HEK293 (cell line): ENCODE results near the gene ARL13B.

ENCODE experiments used
- CTCF ChIA-PET: fragments of 350-600 bp; formaldehyde crosslinking; extraction: SDS; loops from one replicate; lab custom pipeline; 2021; ENCODE audit warnings: antibody characterized with exemption; lab: Yijun Ruan, JAX
- POLR2A ChIA-PET: fragments of 300-600 bp; formaldehyde crosslinking; extraction: SDS; loops from one replicate; lab custom pipeline; 2020; ENCODE audit warnings: antibody characterized with exemption, inconsistent platforms; lab: Yijun Ruan, JAX
- H3K27ac ChIP-seq: fragments of 200-500 bp; sonication (Bioruptor generic); 2 replicates; pipeline ENCODE4 v1.5.1; 2014; ENCODE audit warnings: low read depth, low read length, control low read depth, inconsistent platforms; ENCODE audit errors: extremely low read depth
- H3K36me3 ChIP-seq, 2 experiments: fragments of 200-500 bp in 1 of 2; sonication (Bioruptor generic) in 1 of 2; 1 replicate in 1 of 2; 2 replicates in 1 of 2; pipeline ENCODE4 v1.5.1; 2014 to 2017; ENCODE audit warnings: inconsistent platforms in 2 of 2, low read length in 2 of 2; ENCODE audit not compliant: control insufficient read depth in 2 of 2, insufficient read depth in 1 of 2
- H3K4me1 ChIP-seq: fragments of 200-500 bp; sonication (Bioruptor generic); 2 replicates; pipeline ENCODE4 v1.5.1; 2014; ENCODE audit warnings: mild to moderate bottlenecking, low read length, inconsistent platforms; ENCODE audit not compliant: control insufficient read depth, insufficient read depth
- H3K4me3 ChIP-seq: 2 replicates; pipeline ENCODE4 v1.5.1; 2011; ENCODE audit warnings: low read depth, mild to moderate bottlenecking, control low read depth, low read length, moderate library complexity
- H3K9me3 ChIP-seq: fragments of 200-500 bp; sonication (Bioruptor generic); 2 replicates; pipeline ENCODE4 v1.5.1; 2014; ENCODE audit warnings: low read depth, low read length, inconsistent platforms; ENCODE audit not compliant: control insufficient read depth, insufficient read depth
- AEBP2 ChIP-seq: fragments of 450-650 bp; formaldehyde crosslinking; IDR thresholded peaks from 2 replicates; pipeline ENCODE4 v1.5.1; 2016; ENCODE audit warnings: missing biosample characterization, missing genetic modification characterization, borderline replicate concordance
- BCL6B ChIP-seq: fragments of 450-650 bp; formaldehyde crosslinking; IDR thresholded peaks from 2 replicates; pipeline ENCODE4 v1.5.1; 2017; ENCODE audit warnings: missing biosample characterization, missing genetic modification characterization
- HOXA7 ChIP-seq: sonication (generic); formaldehyde crosslinking; IDR thresholded peaks from 2 replicates; pipeline ENCODE4 v1.8.1; 2022; ENCODE audit warnings: missing genetic modification reagents, borderline replicate concordance
- MZF1 ChIP-seq: fragments of 450-650 bp; formaldehyde crosslinking; IDR thresholded peaks from 2 replicates; pipeline ENCODE4 v1.5.1; 2017; ENCODE audit warnings: missing biosample characterization, missing genetic modification characterization, borderline replicate concordance
- OSR2 ChIP-seq: fragments of 450-650 bp; formaldehyde crosslinking; IDR thresholded peaks from 2 replicates; pipeline ENCODE4 v1.5.1; 2016; ENCODE audit warnings: missing biosample characterization, missing genetic modification characterization
- PRDM1 ChIP-seq: fragments of 450-650 bp; formaldehyde crosslinking; IDR thresholded peaks from 2 replicates; pipeline ENCODE4; 2016; ENCODE audit warnings: missing biosample characterization, missing genetic modification characterization
- SCRT1 ChIP-seq: fragments of 450-650 bp; formaldehyde crosslinking; IDR thresholded peaks from 2 replicates; pipeline ENCODE4 v1.5.1; 2016; ENCODE audit warnings: missing biosample characterization, missing genetic modification characterization, borderline replicate concordance
- TSHZ1 ChIP-seq: fragments of 450-650 bp; formaldehyde crosslinking; IDR thresholded peaks from 2 replicates; pipeline ENCODE4 v1.5.1; 2016; ENCODE audit warnings: missing biosample characterization, missing genetic modification characterization, borderline replicate concordance
- ZBTB17 ChIP-seq: fragments of 450-650 bp; formaldehyde crosslinking; IDR thresholded peaks from 2 replicates; pipeline ENCODE4 v1.5.1; 2016; ENCODE audit warnings: missing biosample characterization, missing genetic modification characterization
- ZBTB7A ChIP-seq: fragments of 450-650 bp; formaldehyde crosslinking; IDR thresholded peaks from 2 replicates; pipeline ENCODE4 v1.5.1; 2016; ENCODE audit warnings: low read depth, missing biosample characterization, missing genetic modification characterization
- ZBTB8A ChIP-seq: fragments of 450-650 bp; formaldehyde crosslinking; IDR thresholded peaks from 2 replicates; pipeline ENCODE4 v1.5.1; 2016; ENCODE audit warnings: missing biosample characterization, missing genetic modification characterization
- ZIC2 ChIP-seq: fragments of 450-650 bp; formaldehyde crosslinking; IDR thresholded peaks from 2 replicates; pipeline ENCODE4 v1.5.1; 2016; ENCODE audit warnings: missing biosample characterization, missing genetic modification characterization
- ZNF133 ChIP-seq: fragments of 450-650 bp; formaldehyde crosslinking; IDR thresholded peaks from 2 replicates; pipeline ENCODE4 v1.5.1; 2016; ENCODE audit warnings: missing biosample characterization, missing genetic modification characterization
- ZNF214 ChIP-seq: fragments of 450-650 bp; formaldehyde crosslinking; IDR thresholded peaks from 2 replicates; pipeline ENCODE4 v1.5.1; 2017; ENCODE audit warnings: missing biosample characterization, mild to moderate bottlenecking, missing genetic modification characterization, borderline replicate concordance
- ZNF223 ChIP-seq: fragments of 450-650 bp; formaldehyde crosslinking; IDR thresholded peaks from 2 replicates; pipeline ENCODE4 v1.5.1; 2016; ENCODE audit warnings: missing biosample characterization, missing genetic modification characterization
- ZNF23 ChIP-seq: fragments of 450-650 bp; formaldehyde crosslinking; IDR thresholded peaks from 2 replicates; pipeline ENCODE4 v1.5.1; 2016; ENCODE audit warnings: missing biosample characterization, missing genetic modification characterization, borderline replicate concordance
- ZNF302 ChIP-seq: fragments of 450-650 bp; formaldehyde crosslinking; IDR thresholded peaks from 2 replicates; pipeline ENCODE4 v1.5.1; 2016; ENCODE audit warnings: missing biosample characterization, missing genetic modification characterization, low read depth
- ZNF423 ChIP-seq: fragments of 450-650 bp; formaldehyde crosslinking; IDR thresholded peaks from 2 replicates; pipeline ENCODE4 v1.5.1; 2016; ENCODE audit warnings: missing biosample characterization, missing genetic modification characterization
- ZNF548 ChIP-seq: fragments of 450-650 bp; formaldehyde crosslinking; IDR thresholded peaks from 2 replicates; pipeline ENCODE4 v1.5.1; 2016; ENCODE audit warnings: missing biosample characterization, missing genetic modification characterization
- ZNF626 ChIP-seq: fragments of 450-650 bp; sonication (Bioruptor Pico); formaldehyde crosslinking; IDR thresholded peaks from 2 replicates; pipeline ENCODE4 v1.5.1; 2018; ENCODE audit warnings: missing biosample characterization, missing genetic modification characterization, inconsistent platforms
- ZNF658 ChIP-seq: fragments of 450-650 bp; formaldehyde crosslinking; IDR thresholded peaks from 2 replicates; pipeline ENCODE4; 2016; ENCODE audit warnings: missing biosample characterization, missing genetic modification characterization
- ZNF792 ChIP-seq: fragments of 450-650 bp; formaldehyde crosslinking; IDR thresholded peaks from 2 replicates; pipeline ENCODE4 v1.5.1; 2016; ENCODE audit warnings: missing biosample characterization, missing genetic modification characterization
- TF ChIP-seq, protein P1 (sequence below): fragments of 450-650 bp; formaldehyde crosslinking; IDR thresholded peaks from 2 replicates; pipeline ENCODE4 v1.5.1; 2016; ENCODE audit warnings: missing biosample characterization, missing genetic modification characterization
- TF ChIP-seq, protein P2 (sequence below): fragments of 450-650 bp; formaldehyde crosslinking; optimal IDR thresholded peaks from 2 replicates; pipeline ENCODE3; 2016; ENCODE audit warnings: missing biosample characterization, mild to moderate bottlenecking, missing genetic modification characterization

Gene ARL13B

DNA sequence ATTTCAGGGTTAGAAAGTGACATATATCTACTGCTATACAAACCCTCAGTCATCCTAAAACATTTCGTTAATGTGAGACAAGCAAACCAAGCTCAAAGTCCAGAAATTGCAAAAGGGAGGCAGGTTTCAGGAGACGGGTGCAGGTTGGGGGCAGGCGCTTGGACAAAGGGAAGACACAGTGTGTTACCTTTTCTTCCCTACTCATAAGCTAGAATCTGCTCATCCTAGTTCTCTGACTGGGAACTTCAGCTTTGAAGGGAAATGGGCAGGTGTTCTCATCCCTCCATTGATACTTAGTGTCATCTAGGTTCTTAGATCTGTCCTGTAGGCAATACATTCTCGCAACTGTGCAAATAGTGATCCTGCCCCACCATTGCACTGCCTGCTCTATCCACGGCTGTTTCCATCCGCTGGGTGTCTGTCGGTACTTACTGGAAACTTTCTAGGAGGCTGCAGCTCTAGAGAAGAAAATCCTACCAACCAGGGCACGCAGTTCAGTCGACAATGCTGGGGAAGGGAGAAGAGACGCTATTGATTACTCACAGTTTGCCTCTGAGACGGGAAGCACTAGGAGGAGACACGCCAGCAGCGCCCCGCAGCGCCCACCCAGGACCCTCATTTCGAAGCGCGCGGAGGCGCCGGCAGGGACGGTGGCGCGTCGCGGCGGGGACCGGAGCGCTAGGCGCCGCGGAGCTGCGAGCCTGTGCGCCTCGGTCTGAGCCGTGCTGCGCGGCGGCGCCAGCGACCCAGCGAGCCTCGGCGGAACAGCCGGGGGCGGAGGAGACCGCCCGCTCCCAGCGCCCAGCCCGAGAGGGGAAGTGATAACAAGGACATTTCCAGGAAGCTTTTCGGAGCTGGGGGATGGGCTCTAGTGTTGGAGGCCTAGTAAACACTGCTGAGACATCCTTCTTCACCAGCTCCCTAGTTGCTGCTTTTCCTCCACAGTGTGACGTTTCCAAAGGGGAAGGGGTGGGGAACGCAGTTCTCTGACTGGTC lies 6.5 kb upstream of the ARL13B start, which contains the start of gene PROS1 (continued):
- 0 out of 2 replicates have a peak, but pooled peaks have one; percentile 14 for TF ChIP-seq ZBTB8A (tag by site-specific recombination)
- TF ChIP-seq ZNF792 (tag by site-specific recombination), result no peak
- no peak for TF ChIP-seq ZNF626
- TF ChIP-seq AEBP2 (tag by site-specific recombination), result no peak
- TF ChIP-seq, protein P1, sequence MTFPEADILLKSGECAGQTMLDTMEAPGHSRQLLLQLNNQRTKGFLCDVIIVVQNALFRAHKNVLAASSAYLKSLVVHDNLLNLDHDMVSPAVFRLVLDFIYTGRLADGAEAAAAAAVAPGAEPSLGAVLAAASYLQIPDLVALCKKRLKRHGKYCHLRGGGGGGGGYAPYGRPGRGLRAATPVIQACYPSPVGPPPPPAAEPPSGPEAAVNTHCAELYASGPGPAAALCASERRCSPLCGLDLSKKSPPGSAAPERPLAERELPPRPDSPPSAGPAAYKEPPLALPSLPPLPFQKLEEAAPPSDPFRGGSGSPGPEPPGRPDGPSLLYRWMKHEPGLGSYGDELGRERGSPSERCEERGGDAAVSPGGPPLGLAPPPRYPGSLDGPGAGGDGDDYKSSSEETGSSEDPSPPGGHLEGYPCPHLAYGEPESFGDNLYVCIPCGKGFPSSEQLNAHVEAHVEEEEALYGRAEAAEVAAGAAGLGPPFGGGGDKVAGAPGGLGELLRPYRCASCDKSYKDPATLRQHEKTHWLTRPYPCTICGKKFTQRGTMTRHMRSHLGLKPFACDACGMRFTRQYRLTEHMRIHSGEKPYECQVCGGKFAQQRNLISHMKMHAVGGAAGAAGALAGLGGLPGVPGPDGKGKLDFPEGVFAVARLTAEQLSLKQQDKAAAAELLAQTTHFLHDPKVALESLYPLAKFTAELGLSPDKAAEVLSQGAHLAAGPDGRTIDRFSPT, result no peak
- TF ChIP-seq ZNF548 (tag by site-specific recombination), result no peak
- TF ChIP-seq ZIC2 (tag by site-specific recombination), result peak; percentile 33; the same call in 1 of the 2 replicates
- TF ChIP-seq SCRT1, result no peak
- TF ChIP-seq ZNF658 (tag by site-specific recombination), result no peak
- no peak for TF ChIP-seq BCL6B (tag by site-specific recombination)
- peak; percentile 90 for TF ChIP-seq MZF1
- TF ChIP-seq ZNF302 (tag by site-specific recombination), result no peak
- no peak for TF ChIP-seq ZNF223 (tag by site-specific recombination)
- TF ChIP-seq ZNF214 (tag by site-specific recombination), result no peak
- no peak for TF ChIP-seq TSHZ1 (tag by site-specific recombination)
- TF ChIP-seq HOXA7 (CRISPR knock-in tag), result no peak
- no peak for TF ChIP-seq PRDM1 (tag by site-specific recombination)

DNA sequence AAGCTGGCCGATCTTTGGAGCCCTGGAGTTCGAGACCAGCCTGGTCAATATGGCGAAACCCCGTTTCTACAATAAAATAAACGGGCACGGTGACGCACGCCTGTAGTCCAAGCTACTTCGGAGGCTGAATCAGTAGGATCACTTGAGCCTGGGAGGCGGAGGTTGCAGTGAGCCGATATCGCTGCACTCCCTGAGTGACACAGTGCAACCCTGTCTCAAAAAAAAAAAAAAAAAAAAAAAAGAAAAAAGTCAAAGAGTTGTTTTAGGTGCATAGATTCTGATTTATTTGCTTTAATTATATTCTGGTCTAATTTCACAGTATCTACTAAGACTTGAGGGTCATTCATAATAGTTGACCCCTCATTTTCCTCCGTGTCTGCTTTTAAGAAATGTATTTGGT lies 1.7 kb downstream of the ARL13B start:
- Histone ChIP-seq H3K4me3 (peak overlapping the region; percentile 24), H3K27ac (no peak overlapping the region), H3K4me1 (peaks cover 4% of the 10 kb centered on the region; the same call in 1 of the 2 replicates), H3K9me3 (no peaks in the 10 kb centered on the region), H3K36me3 (no peaks in the 10 kb centered on the region)
- POLR2A ChIA-PET, result interaction anchor here (0.9 to 2.5 kb wide), 2 partner anchors 10 to 81 kb away, joined by 3 to 9 read pairs; partner anchors contain the start of genes DHFR2 and NSUN3
- CTCF ChIA-PET, result interaction anchor here (0.6 kb wide), 1 partner anchor 910 kb away, joined by 4 read pairs; no protein-coding TSS in a partner anchor
- no peak for TF ChIP-seq ZNF423 (tag by site-specific recombination)
- TF ChIP-seq, protein P2, sequence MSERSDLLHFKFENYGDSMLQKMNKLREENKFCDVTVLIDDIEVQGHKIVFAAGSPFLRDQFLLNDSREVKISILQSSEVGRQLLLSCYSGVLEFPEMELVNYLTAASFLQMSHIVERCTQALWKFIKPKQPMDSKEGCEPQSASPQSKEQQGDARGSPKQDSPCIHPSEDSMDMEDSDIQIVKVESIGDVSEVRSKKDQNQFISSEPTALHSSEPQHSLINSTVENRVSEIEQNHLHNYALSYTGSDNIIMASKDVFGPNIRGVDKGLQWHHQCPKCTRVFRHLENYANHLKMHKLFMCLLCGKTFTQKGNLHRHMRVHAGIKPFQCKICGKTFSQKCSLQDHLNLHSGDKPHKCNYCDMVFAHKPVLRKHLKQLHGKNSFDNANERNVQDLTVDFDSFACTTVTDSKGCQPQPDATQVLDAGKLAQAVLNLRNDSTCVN (tag by site-specific recombination), result peak; percentile 14
- no peak for TF ChIP-seq ZBTB7A (tag by site-specific recombination)
- TF ChIP-seq ZBTB17 (tag by site-specific recombination), result peak; percentile 55; the same call in 1 of the 2 replicates
- no peak for TF ChIP-seq ZNF23 (tag by site-specific recombination)
- no peak for TF ChIP-seq ZNF133 (tag by site-specific recombination)
- TF ChIP-seq PRDM1 (tag by site-specific recombination), result no peak
- peak; percentile 84 for TF ChIP-seq OSR2 (tag by site-specific recombination)
